ENCODE results near the gene USP32.

USP32 gene

GRCh38 chr17:60147553-60148223 lies 244.2 kb downstream of the USP32 start:
- DNase-seq = no peak

GRCh38 chr17:60146206-60146605 lies 245.7 kb downstream of the USP32 start:
- no peak for DNase-seq

- peak; percentile 57 for DNase-seq
Observed at GRCh38 chr17:60145006-60145935, 246.7 kb downstream of the USP32 start.

- peak; percentile 78 for DNase-seq
Observed at GRCh38 chr17:60142872-60143499, 248.9 kb downstream of the USP32 start.

GRCh38 chr17:60141111-60142018 lies 250.6 kb downstream of the USP32 start:
- no peak for DNase-seq

GRCh38 chr17:60139438-60140285 lies 252.3 kb downstream of the USP32 start:
- peak; percentile 33 for DNase-seq

GRCh38 chr17:60138769-60139437 lies 253.0 kb downstream of the USP32 start:
- DNase-seq = no peak

- DNase-seq = no peak
Observed at GRCh38 chr17:60137731-60138130, 254.2 kb downstream of the USP32 start.

- no peak for DNase-seq
Observed at GRCh38 chr17:60135951-60136666, 255.8 kb downstream of the USP32 start.

GRCh38 chr17:60135151-60135950 lies 256.6 kb downstream of the USP32 start:
- DNase-seq = peak; percentile 88

GRCh38 chr17:60134396-60135150 lies 257.4 kb downstream of the USP32 start:
- no peak for DNase-seq

GRCh38 chr17:60130466-60130865 lies 261.5 kb downstream of the USP32 start:
- DNase-seq = no peak

- no peak for DNase-seq
Observed at GRCh38 chr17:60129164-60129563, 262.8 kb downstream of the USP32 start.
